HG03196 (cell line): ENCODE measurements around the gene TMEM100.
"Not testable (repeated sequence)": the region's sequence is repeated elsewhere in the genome, so short reads cannot be mapped to it uniquely, and the experiment has no call there.

ENCODE experiments used
- ATAC-seq: cut with Tn5 transposase; IDR thresholded peaks from one replicate; pipeline ENCODE4 v1.9.1; 2021; ENCODE audit not compliant: unreplicated experiment

Gene TMEM100

DNA sequence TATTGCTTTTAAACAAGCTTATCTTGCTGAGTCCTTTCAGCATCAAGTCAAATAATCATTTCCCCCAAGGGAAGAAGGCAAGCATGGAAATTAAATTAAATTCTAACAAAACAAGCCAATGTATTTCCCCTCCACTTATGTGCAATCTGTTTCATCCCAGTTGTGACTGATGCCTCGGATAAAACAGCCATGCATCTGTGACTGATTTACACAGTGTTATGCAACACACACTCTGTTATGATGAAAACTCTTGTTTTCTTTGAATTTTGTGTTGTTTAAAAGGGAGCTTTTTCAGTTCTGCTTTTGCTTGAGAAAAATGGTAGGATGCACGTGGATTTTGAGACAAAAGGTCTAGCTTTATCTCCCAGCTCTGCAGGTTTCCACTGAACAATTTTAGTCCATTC is 32.6 kb downstream of the TMEM100 start:
- no peak for ATAC-seq

DNA sequence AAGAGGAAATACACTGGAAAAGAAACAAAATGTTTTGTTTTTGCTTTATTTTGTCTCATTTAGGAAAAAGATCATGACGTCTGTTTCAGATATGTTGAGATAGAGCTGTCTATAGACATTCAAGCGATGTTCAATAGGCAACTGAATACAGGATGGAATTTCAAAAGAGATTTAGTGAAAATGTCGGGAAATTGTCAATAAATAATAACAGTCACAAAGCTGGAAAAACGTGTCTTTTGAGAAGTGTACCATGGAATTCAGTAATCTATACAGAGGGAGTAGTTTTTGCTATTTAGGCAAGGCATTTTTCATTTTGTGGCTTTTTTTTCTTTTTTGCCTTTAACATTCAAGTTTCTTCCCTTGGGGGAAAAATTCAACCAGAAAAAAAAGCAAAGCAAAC is 33.0 kb downstream of the TMEM100 start:
- no peak for ATAC-seq

DNA sequence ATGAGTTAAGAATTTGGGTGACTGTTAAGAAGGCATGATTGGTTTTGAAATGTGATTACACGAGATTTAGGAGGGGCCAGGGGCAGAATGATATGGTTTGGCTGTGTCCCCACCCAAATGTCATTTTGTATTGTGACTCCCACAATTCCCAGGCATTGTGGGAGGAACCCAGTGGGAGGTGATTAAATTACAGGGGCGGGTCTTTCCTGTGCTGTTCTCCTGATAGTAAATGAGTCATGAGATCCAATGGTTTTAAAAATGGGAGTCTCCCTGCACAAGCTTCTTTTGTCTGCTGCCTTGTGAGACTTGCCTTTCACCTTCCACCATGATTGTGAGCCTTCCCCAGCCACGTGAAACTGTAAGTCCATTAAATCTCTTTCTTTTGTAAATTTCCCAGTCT is 34.6 kb downstream of the TMEM100 start:
- ATAC-seq: no peak

DNA sequence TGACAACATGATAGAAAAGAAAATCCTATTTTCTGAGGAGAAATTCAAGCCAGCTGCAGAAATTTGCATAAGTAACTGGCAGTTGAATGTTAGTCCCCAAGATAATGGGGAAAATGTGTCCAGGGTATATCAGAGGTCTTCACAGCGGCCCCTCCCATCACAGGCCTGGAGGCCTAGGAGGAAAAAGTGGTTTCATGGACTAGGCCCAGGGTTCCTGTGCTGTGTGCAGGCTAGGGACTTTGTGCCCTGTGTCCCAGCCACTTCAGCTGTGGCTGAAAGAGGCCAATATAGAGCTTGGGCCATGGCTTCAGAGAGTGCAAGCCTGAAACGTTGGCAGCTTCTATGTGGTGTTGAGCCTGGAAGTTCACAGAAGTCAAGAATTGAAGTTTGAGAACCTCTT is 35.6 kb downstream of the TMEM100 start:
- no peak for ATAC-seq

DNA sequence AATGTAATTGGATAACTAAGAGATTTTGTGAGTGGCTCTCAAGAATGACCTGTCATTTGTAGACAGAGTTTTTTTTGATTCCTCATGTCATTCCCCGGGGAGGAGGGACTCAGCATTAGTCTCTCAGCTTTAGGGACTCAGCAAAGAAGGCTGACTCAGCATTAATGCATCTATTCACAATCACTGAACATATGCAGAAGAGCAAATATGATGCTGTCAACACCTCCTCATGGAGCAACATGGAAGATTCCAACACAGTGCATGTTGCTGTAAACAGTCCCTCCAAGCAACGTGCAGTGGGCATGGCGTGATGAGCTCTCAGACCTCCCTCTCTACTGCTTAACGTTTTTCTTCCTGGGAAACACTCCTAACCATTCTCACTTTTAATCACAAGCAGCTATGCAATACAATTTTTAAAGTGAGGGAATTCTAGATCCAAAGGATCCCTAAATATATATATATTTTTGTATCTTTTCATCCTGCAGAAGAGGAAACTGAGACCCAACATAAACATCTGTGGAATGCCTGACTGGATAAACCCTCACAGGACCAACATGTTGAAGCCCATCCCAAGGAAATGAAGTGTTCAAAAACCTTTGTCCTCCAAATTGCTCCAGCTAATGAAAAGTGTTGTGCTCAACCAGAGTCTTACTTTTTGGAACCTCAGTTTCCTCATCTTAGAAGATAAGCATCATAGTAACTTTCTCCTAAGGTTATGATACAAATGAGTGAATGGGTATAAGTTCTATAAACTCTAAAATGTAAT is 38.9 kb downstream of the TMEM100 start:
- no peak for ATAC-seq

DNA sequence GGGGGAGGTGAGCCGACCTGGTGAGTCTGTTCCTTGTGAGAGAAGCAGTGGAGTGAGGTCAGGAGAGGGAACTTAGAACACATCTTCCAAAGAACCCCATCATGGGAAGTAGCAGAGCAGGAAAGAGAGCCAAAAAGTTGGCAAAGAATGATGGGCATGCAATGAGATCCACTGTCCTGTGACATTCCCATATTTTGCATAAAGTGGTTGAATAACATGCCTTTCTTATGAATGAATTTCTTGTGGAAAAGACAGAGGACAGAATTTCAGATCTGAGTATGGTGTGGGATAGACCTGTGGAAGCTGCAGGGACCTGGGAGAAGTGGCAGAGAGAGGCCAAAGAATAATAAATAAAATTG is 41.3 kb downstream of the TMEM100 start:
- no peak for ATAC-seq

DNA sequence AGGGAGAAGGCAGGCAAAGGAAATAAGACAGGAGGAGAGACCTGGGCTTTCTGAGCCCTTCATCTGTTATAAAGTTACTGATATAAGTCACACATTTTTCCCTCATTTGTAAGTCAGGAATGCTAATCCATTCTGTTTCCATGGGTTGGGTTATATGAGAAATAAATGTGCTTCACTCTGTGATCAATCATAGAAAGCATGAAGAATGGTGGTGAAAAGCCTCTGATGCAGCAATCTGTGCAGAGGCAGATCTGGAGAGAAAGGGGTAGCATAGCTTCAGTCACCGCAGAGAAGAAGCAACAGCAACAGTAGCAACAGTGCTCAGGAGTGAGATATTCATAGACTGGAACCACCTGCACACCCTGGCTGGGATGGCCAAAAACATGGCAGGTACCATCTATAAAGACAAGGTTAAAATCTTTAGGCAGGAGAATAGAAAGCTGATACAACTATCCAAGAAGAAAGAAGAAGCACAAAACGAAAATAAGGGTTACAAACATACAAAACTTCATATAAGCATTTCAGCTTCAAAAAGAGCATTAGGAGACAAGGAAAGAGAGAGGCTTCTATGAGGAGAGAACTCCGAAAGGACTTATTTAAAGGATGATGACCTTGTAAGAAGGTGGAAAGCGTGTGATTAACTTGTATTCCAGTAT is 41.9 kb downstream of the TMEM100 start:
- no peak for ATAC-seq

DNA sequence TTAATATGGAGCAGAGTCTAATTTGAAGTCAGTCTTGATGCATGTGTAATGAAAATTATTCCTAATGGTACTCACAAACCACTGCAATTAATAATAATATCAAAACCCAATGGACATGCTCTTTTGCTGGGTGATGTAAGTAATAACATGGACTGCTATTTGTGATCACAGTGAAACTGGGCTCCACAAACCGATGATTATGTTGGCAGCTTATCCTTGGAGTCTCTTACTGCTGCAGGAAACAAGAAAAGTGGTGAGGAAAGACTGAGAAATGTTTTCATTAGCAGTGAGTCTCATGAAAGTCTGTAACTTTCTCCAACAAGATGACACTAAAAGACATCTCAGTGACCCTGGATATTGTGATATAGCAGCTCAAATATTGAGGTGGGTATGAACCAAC is 45.2 kb downstream of the TMEM100 start:
- ATAC-seq: no peak

DNA sequence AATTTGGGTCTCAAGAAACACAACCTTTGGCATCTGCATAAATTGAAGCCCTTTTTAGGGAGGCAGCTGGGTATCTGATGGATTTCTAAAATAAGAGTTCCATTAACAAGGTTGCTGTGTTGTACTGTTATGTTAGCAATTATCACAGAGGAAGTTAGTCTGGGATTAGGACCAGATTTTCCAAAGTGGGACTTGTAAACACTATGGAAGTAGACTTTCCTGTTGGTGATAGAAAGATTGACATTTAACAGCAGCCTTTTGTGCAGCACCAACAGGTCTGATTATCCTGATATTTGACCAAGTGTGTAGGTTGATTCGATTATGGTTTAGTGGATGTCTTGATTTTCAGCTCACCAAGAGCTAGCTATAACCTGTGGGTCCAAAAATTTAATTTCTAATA is 46.4 kb downstream of the TMEM100 start:
- ATAC-seq: no peak

DNA sequence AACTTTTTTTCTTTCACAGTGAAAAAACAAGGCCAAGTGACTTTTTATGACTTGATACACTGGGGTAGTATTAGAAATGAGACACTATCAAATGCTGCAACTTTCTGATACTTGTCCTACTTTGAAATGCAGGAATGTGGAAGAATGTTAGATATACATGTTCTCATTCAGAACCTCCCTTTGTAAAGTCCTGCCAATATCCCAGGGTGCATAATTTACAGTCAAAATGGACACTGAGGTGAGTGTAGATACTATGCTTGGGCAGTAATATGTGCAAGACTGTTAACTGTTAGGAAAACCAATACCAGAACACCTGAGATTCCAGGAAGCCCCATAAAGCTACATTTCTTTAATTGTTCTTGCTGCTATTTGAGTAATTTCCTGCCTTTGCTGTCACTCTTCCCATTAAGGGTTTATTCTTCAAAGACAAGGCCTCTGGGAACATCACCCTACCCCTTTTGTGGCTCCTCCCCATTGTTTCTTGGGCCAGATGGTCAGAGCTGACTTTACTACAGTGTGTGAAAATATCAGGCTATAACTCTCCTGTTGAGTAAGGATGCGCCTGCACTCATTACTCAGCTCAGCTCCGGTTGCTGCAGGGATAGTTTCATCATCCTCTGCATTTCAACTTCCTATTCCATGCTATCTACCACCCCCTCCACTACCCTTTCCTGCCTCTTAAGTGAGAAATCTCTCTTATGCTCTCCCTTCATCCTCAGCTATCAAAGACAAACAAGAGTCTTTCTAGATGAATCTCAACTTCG is 48.7 kb downstream of the TMEM100 start:
- ATAC-seq: no peak

DNA sequence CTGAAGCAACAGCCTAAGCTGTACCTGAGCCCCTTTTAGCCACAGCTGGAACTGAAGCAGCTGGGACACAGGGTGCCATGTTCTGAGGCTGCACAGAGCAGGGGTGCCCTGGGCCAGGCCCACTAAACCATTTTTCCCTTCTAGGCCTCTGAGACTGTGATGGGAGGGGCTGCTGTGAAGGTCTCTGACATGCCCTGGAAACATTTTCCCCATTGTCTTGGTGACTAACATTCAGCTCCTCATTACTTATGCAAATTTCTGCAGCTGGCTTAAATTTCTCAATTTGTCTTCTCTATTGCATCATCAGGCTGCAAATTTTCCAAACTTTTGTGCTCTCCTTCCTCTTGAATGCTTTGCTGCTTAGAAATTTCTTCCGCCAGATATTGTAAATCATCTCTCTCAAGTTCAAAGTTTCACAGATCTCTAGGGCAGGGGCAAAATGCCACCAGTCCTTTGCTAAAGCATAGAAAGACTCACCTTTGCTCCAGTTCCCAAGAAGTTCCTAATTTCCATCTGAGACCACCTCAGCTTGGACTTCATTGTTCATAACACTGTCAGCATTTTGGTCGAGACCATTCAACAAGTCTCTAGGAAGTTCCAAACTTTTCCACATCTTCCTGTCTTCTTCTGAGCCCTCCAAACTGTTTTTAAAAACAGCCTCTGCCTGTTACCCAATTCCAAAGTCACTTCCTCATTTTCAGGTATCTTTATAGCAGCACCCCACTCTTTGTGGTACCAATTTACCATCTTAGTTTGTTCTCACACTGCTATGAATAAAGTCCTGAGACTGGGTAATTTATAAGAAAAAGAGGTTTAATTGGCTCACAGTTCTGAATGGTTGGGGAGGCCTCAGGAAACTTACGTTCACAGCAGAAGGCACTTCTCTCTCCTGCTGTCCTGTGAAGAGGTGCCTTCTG is 49.8 kb downstream of the TMEM100 start:
- no peak for ATAC-seq

DNA sequence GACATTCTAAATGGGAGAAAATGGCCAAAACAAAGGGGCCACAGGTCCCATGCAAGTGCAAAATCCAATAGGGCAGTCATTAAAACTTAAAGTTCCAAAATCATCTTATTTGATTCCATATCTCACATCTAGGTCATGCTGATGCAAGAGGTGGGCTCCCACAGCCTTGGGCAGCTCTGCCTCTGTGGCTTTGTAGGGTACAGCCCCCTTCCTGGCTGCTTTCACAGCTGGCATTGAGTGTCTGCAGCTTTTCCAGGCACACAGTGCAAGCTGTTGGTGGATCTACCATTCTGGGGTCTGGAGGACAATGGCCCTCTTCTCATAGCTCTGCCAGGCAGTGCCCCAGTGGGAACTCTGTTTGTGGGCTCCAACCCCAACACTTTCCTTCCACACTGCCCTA is 50.7 kb downstream of the TMEM100 start:
- ATAC-seq: not testable (repeated sequence)
